HG02763 (cell line): Measurements from ENCODE around the gene DMXL1.
A peak's percentile ranks its signal among the peaks of the same experiment; 100 is the strongest.
"Not testable (repeated sequence)": the region's sequence is repeated elsewhere in the genome, so short reads cannot be mapped to it uniquely, and the experiment has no call there.

ENCODE experiments used
- ATAC-seq: cut with Tn5 transposase; IDR thresholded peaks from one replicate; pipeline ENCODE4 v1.9.1; 2021; ENCODE audit warnings: mild to moderate bottlenecking, moderate library complexity; ENCODE audit not compliant: unreplicated experiment

DMXL1 gene

DNA sequence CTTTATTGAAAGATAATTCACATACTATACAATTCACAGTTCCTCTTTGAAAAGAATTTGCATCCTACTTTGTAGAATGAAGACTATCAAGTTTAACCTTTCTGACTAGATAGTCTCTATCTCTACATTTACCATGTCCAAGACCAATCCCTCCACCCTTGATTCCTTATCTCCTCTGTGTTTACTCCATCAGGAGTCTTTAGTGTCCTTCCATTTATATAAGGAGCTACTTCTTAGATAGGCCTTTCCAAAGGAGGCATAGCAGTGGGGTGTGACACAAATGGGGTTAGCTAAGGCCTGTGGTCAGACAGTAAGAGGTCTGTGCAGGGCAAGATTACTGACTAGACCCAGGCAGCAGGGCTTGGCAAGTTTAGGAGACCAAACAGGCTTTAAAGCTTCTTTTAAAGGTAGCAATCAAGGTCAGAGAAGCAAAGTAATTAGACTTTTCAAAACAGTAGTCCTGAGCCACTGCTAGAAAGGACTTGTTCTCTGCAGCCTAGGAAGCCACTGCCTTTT is 11.1 kb upstream of the DMXL1 start:
- ATAC-seq = no peak

DNA sequence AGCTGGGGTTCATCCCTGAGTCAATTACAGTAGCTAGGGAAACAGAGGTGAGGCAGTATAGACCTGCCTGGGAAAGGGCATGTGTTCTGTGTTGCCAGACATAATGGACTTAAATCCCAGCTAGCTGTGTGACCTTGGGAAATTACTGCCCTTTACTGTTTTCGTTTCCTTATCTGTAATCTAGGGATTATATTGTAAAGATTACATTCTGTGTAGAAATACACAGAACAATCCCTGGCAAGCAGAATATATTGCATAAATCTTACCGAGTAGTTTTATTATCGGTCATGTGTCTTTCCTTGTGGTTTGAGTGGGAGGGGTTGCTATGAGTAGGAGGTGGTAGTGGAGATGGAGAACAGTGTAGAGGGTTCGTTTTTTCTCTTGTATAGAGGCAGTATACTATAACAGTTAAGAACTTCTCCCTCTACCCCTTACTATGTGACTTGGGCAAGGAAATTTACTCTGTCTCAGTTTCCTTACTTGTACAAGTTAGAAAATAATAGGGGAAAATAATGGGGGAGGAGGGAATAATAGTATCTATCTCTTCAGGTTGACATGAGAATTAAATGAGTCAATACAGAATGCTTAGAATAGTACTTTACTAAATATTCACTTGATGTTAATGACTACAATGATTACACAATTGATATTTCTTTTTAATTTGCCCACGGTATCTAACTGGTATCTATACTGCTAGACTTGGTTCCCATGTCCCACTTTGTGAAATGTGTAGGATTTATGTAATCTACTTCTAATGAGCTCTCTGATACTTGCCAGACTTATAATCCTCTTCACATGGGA is 7.1 kb upstream of the DMXL1 start:
- ATAC-seq = peak; percentile 80

DNA sequence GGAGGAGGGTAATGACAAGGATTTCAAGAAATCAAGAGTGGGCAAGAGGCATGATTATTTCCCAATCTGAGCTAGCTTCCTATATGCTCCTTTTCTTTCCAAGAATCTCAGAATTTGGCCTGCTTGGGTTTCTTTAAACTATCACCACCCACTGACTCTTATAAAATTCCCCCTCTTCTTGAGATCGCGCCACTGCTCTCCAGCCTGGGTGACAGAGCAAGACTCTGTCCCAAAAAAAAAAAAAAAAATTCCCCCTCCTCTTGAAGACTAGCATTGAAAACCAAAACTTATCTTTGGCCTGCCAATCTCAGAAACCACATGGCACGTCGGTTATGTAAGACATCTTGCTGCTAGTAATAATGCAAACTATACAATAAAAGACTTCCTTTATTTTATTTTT is 3.4 kb upstream of the DMXL1 start:
- ATAC-seq = no peak

DNA sequence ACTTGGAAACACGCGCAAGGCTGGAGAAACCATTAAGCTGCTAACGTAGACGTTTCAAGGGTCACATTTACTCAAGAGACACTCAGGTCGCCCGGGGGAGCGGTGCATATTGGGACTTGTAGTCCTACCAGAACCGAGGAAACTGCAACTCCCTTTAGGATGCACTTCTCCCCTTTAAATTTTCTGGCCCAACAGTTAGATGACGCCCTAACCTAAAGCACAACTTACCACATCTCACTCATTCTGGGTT is 384 bp upstream of the DMXL1 start:
- peak; percentile 45 for ATAC-seq

DNA sequence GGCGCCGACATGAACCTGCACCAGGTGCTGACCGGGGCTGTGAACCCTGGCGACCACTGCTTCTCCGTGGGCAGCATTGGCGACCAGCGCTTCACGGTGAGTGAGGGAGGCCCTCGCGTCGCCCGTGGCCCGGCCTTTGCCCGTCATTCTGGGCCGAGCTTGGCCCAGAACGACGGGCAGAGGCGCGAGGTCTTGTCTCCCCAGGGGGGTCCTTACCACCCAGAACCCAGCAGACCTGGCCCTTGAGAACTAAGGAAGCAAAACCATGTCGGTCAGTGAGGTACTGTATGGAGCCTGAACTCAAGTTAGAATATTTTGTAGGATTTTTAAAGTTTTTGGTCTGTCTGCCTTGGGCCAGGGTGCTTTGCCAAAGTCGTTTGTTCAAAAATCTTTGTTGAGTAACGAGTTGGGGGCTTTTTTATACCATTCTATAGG is 691 bp downstream of the DMXL1 start:
- ATAC-seq = peak; percentile 15

DNA sequence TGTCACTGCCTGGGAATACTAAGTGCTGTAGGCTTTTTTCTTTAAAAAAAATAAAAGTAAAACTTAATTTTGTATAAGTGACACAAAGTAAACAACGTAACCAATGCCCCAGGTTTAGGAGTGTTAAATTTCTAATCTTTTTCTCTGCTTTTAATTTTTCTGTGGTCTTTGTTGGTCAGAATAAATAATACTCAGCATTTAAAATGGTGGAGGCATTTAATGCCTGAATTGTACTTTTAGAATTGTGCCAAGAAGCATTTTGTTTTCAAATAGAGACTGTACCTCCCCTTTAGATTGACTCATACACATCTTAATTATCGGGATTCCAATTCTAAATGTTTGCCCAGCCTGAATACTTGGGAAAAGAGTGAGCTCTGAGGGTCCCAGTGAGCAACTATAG is 1.6 kb downstream of the DMXL1 start:
- ATAC-seq = no peak

DNA sequence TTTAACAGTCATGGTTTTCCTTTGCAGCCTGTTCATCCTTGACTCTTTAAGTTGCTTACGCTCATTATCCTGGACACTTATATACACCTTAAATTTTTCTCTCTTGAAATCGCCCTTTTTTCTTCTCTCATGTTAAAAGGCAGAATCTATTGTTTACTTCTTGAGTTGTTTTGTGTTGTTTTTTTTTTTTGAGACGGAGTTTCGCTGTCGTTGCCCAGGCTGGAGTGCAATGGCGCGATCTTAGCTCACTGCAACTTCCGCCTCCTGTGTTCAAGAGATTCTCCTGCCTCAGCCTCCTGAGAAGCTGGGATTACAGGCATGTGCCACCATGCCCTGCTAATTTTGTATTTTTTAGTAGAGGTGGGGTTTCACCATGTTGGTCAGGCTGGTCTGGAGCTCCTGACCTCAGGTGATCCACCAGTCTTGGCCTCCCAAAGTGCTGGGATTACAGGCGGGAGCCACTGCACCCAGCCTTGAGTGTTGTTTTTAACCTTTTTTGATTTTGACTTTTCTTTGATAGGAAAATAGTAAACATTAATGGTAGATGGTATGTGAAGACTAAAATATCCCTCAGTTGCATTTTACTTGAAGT is 3.0 kb downstream of the DMXL1 start:
- not testable (repeated sequence) for ATAC-seq

DNA sequence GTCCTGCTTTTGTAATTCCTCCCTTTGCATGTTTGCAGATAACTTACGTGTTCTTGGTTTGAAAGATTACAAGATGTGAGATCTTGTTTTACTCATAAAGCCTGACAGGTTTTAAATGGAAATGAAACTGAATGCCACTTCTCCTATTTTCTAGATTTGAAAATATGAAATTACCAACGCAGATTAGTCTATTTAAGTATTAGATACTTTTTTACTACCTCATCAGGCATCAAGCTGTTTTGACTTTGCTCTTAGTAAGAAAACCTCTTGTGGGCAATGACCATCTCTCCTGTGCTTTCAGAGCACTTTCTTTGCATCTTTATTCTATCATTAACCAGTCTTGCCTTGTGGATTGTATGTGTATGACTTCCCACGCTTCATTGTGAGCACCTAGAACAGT is 3.5 kb downstream of the DMXL1 start:
- ATAC-seq = no peak

DNA sequence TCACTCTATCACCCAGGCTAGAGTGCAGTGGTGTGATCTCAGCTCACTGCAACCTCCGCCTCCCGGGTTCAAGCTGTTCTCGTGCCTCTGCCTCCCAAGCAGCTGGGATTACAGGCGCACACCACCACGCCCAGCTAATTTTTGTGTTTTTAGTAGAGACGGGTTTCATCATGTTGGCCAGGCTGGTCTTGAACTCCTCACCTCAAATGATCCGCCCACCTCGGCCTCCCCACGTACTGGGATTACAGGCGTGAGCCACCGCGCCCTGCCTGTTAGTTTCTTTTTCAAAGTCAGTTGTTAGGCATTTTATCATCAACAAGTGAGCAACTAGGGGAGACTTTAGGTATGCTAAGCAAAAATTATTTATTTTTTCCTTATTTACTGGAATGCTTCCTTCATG is 4.4 kb downstream of the DMXL1 start:
- ATAC-seq = not testable (repeated sequence)

DNA sequence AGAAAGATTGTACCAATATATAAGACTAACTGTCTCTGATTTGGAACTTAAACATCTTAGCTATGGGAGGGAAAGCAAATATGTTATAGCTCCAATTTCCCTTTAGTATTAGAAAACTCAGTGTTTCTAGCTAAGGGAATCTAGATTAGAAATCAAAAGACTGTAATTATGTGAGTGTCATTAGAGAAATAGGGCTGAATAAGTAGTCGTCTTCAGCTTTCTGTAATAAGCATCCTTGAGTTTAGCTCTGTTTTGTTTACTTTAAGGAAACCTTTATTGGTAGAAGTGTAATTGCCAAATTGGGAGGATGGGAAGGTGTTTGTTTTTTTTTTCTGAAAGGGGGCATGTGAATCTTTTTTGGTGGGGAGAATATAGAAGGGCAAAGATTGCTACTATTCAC is 5.2 kb downstream of the DMXL1 start:
- no peak for ATAC-seq

DNA sequence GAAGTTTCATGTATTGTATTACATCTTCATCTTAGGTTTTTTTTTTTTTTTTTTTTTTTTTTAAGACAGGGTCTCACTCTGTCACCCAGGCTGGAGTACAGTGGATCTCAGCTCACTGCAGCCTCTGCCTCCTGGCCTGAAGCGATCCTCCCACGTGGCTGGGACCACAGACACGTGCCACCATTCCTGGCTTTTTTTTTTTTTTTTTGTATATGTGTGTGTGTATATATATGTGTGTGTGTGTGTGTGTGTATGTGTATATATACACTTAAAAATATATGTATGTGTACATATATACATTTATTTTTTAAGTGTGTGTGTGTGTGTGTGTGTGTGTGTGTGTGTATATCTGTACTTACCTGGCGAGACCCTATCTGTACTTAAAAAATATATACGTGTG is 6.6 kb downstream of the DMXL1 start:
- no peak for ATAC-seq

DNA sequence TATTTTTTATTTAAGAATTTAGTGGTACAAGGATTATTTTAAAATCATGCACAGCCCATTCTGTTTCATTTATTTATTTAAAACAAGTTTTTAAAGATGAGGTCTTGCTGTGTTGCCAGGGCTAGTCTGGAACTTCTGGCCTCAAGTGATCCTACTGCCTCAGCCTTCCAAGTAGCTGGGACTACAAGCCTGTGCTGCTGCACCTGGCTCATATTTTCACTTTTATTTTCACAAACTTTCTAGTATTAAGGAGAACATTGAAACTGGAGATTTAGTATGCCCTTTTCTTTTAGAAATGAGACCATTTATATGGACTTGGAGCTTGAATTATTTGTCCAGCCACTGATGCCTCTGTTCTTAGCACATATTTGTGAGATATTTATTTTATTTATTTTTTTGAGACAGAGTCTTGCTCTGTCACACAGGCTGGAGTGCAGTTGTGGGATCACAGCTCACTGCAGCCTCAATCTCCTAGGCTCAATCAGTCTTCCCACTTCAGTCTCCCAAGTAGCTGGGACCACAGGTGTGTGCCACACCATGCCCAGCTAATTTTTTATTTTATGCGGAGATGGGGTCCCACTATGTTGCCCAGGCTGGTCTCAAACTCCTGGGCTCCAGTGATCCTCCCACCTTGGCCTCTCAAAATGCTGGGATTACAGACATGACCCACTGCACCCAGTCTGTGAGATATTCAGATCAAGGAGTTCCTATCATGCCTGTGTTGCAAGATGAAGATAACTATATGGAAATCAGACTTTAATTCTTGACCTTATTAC is 7.4 kb downstream of the DMXL1 start:
- ATAC-seq = no peak

DNA sequence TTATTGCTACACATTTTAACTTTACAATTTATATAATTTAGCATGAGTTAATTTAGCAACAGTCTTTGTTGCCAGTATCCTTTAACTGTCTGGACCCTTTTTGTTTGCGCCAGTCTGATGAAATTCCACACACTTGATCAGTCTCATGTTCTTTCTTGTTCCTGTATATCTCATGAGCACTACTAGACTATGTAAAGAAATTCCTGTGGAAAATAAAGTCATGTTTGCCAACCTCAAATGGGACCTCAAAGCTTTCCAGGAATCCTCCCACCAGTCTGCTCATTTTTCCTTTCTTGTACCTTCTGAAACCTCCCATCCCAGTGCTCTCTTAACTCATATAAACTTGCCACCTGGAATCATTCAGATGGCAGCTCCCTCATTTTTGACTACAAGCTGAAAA is 8.0 kb downstream of the DMXL1 start:
- no peak for ATAC-seq

DNA sequence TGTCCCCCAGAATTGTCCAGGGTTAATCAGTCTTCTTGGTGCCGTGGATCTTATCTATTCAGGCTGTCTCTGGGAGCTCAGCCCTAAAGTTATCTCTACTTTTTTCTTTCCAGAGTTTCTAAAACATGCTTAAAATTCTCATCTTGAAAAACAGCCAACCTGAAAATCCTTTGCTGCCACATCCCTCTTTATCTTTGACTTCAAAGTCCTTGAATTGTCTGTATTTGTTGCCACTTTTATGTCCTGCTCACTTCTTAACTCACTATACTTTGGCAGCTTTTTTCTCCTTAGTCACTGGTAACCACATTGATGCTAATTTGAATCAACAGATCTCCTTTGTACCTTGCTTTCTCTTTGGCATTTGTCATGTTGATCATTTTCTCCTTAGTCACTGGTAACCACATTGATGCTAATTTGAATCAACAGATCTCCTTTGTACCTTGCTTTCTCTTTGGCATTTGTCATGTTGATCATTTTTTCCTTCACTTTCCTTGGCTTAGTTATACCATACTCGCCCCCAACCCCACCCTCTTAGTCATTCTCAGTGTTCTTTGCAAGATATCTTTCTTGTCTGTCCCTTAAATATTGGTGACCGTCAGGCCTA is 8.5 kb downstream of the DMXL1 start:
- ATAC-seq = peak; percentile 33

DNA sequence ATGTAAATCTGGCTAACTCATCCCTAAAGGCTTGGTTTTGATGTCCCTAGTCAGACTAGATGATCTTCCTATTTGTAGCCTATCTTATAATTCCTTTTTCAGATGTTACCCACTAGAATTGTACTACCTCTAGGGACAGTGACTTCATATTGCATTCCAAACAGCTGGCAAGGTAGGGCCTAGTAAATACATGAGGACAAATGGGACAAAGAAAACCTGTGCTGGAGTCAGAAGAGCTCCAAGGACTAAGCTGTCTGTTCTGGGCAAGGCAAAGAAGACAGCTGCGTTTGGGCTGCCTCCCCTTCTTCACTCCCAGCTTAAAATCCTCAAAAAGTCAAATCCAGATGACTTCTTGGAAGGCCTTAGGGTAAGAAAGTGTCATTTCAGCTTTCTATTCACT is 10.0 kb downstream of the DMXL1 start:
- ATAC-seq = no peak

DNA sequence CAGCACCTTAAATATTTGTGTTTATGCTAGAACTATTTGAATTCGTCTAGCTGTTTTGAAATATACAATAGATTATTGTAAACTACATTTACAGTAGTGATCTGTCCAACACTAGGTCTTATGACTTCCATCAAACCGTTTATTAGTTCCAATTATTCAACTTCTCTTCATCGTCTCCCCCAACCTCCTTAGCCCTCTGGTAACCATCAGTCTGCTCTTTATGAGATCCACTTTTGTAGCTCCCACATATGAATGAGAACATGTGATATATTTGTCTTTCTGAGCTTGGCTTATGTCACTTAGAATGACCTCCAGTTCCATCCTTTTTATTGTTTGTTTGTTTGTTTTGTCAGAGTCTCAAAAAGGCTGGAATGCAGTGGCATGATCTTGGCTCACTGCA is 11.8 kb downstream of the DMXL1 start:
- ATAC-seq = no peak

DNA sequence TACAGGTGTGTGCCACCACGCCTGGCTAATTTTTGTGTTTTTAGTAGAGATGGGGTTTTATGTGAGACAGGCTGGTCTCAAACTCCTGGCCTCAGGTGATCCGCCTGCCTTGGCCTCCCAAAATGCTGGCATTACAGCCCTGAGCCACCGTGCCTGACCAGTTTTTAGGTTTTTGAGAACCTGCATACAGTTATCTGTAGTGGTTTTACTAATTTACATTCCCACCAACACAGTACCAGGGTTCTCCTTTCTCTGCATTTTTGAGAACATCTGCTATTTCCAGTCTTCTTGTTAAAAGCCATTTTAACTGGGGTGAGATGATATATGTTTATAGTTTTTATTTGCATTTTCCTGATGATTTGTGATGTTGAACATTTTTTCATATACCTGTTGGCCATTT is 12.8 kb downstream of the DMXL1 start:
- peak; percentile 57 for ATAC-seq

DNA sequence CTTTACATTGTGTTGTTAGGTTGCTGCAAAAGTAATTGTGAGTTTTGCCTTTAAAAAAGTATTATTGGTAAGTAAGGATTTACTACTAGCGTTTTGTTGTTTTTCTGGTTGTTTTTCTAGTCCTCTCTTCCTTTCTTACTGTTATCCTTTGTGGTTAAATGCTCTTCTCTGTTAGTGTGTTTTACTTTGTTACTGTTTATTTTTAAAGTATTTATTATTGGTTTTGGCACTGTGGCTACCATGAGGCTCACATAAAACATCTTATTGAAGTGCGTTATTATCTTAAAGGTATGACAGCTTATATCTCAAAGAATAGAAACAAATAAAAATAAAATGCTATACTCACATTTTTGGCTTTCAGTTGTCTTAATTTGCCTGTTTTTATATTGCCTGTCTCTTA is 17.6 kb downstream of the DMXL1 start:
- ATAC-seq = no peak

DNA sequence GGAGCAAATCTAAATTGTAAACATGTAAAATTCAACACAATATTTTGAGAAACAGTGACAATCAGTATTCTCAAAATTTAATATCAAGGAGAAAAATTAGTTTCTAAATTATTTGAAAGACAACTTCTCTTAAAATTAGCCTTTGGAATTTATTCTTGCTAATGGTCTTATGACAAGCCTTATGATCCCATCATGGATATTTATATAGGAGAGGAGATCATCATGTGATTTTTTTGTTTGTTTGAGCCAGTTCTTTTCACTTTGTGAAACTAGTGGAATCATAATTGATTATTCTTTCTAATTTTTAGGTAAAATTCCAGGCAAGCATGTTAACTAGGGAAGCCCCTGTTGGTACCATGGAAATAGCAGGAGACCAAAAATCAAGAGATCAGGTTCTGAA is 24.7 kb downstream of the DMXL1 start:
- no peak for ATAC-seq

DNA sequence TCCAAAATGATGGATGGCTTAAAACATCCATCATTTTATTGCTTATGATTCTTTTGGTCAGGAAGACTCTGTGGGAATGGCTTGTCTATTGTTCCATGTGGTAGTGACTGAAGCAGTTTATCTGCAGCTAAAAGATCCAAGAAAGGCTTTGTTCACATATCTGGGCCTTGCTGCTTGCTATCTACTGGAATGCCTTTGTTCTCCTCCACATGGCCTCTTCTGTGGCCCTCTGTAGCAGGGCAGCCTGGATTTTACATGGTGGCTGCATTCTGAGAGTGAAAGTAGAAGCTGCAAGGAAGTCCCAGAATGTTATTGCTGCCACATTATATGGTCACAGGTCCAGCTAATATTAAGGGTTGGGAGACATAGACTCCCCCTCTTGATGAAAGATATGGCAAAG is 35.1 kb downstream of the DMXL1 start:
- no peak for ATAC-seq

DNA sequence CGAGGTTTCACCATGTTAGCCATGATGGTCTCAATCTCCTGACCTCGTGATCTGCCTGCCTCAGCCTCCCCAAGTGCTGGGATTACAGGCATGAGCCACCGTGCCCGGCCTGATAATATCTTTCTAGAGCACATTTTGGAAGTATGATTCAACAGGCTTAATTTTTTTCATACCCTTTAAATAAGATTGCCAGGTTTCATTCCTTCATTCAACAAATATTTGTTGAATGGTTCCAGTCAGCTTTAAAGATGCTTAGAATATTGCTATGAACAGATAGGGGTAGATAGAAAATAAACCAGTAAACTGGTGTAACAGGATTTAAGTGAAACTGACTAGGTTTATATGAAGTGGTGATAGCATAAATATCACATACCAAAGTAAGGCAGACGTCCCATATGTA is 41.3 kb downstream of the DMXL1 start:
- no peak for ATAC-seq

DNA sequence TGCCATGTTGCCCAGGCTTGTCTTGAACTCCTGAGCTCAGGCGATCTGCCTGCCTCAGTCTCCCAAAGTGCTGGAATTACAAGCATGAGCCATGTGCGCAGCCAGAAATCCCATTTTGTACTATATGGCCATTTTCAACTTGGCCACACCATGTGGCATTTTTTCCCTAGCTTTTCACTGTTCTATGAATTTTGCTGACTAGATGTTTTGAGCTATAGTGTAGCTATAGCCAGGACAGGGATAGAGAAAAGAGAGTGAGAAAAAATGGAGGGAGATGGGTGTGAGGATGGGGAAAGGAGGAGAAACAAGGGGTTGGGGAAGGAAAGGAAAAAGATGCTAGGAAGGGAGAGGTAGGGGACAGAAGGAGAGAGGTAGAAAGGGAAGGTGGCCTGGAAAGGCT is 46.4 kb downstream of the DMXL1 start:
- no peak for ATAC-seq
